Liver (tissue), 9 donors: Measurements from ENCODE around the gene ZP4. TPM values are rescaled to one million over a fixed set of nuclear protein-coding genes. Genes with fewer than 3 reads are reported as not detected.

Experiments used
- DNase-seq: peaks from one replicate; pipeline ENCODE4 v3.0.0-alpha.2; 2017; ENCODE audit warnings: low spot score
- H3K27ac ChIP-seq, 2 donors: one replicate each; pipeline ENCODE4 v1.7.0; 2013; ENCODE audit warnings: inconsistent platforms in 2 of 2, low read length in 2 of 2, control low read depth in 1 of 2, low read depth in 1 of 2, mild to moderate bottlenecking in 1 of 2
- H3K27me3 ChIP-seq, 4 donors: one replicate each; pipeline versions ENCODE4 v1.6.1 to v1.7.0; 2013; ENCODE audit warnings: low read length in 3 of 4, inconsistent platforms in 1 of 4, mild to moderate bottlenecking in 1 of 4, moderate library complexity in 1 of 4; ENCODE audit not compliant: control insufficient read depth in 4 of 4, insufficient read depth in 4 of 4
- H3K36me3 ChIP-seq, 4 donors: one replicate each; pipeline versions ENCODE4 v1.6.1 to v1.7.0; 2013; ENCODE audit warnings: low read length in 3 of 4, mild to moderate bottlenecking in 3 of 4, low read depth in 1 of 4, moderate library complexity in 1 of 4; ENCODE audit not compliant: control insufficient read depth in 4 of 4, insufficient read depth in 3 of 4
- H3K4me1 ChIP-seq, 4 donors: one replicate each; pipeline versions ENCODE4 v1.6.1 to v1.7.0; 2013; ENCODE audit warnings: low read length in 3 of 4, mild to moderate bottlenecking in 3 of 4, moderate library complexity in 1 of 4; ENCODE audit not compliant: control insufficient read depth in 4 of 4, insufficient read depth in 4 of 4
- H3K4me3 ChIP-seq, 3 donors: one replicate each; pipeline versions ENCODE4 v1.6.1 to v1.7.0; 2013; ENCODE audit warnings: low read length in 3 of 3, control low read depth in 1 of 3, low read depth in 1 of 3, mild to moderate bottlenecking in 1 of 3
- H3K9ac ChIP-seq, 2 donors: one replicate each; pipeline ENCODE4 v1.7.0; 2013; ENCODE audit warnings: low read length in 2 of 2, mild to moderate bottlenecking in 2 of 2, moderate library complexity in 2 of 2, control low read depth in 1 of 2, low read depth in 1 of 2
- H3K9me3 ChIP-seq, 4 donors: one replicate each; pipeline versions ENCODE4 v1.6.1 to v1.7.0; 2013; ENCODE audit warnings: low read length in 3 of 4; ENCODE audit not compliant: control insufficient read depth in 4 of 4
- ATF3 ChIP-seq: IDR thresholded peaks from 2 replicates; pipeline ENCODE4 v1.6.1; 2016; ENCODE audit warnings: antibody characterized with exemption
- EGR1 ChIP-seq, 2 donors: IDR thresholded peaks; 2 replicates each; pipeline ENCODE4 v1.6.1; 2016 to 2018; ENCODE audit warnings: antibody characterized with exemption in 2 of 2, low read depth in 2 of 2
- FOXA2 ChIP-seq: IDR thresholded peaks from 2 replicates; pipeline ENCODE4 v1.6.1; 2016; ENCODE audit warnings: antibody characterized with exemption
- GABPA ChIP-seq, 2 donors: IDR thresholded peaks in 1 of 2; conservative IDR thresholded peaks in 1 of 2; 2 replicates each; pipeline ENCODE4 v1.6.1; 2016; ENCODE audit warnings: antibody characterized with exemption in 2 of 2, mild to moderate bottlenecking in 1 of 2, moderate library complexity in 1 of 2
- HNF4A ChIP-seq, 2 donors: conservative IDR thresholded peaks; 2 replicates each; pipeline ENCODE4 v1.6.1; 2016; ENCODE audit warnings: antibody characterized with exemption in 2 of 2, mild to moderate bottlenecking in 2 of 2
- HNF4G ChIP-seq: IDR thresholded peaks from 2 replicates; pipeline ENCODE4 v1.6.1; 2016; ENCODE audit warnings: antibody characterized with exemption
- JUND ChIP-seq, 2 donors: IDR thresholded peaks; 2 replicates each; pipeline ENCODE4 v1.6.1; 2016; ENCODE audit warnings: antibody characterized with exemption in 2 of 2
- MAX ChIP-seq: IDR thresholded peaks from 2 replicates; pipeline ENCODE4 v1.6.1; 2016; ENCODE audit warnings: antibody characterized with exemption
- NR2F2 ChIP-seq: IDR thresholded peaks from 2 replicates; pipeline ENCODE4 v1.6.1; 2016; ENCODE audit warnings: antibody characterized with exemption
- RAD21 ChIP-seq, 2 donors: IDR thresholded peaks; 2 replicates each; pipeline ENCODE4 v1.6.1; 2016; ENCODE audit warnings: antibody characterized with exemption in 2 of 2, mild to moderate bottlenecking in 2 of 2
- RXRA ChIP-seq, 2 donors: IDR thresholded peaks; 2 replicates each; pipeline ENCODE4 v1.6.1; 2017 to 2018; ENCODE audit warnings: antibody characterized with exemption in 2 of 2, mild to moderate bottlenecking in 1 of 2
- SP1 ChIP-seq: IDR thresholded peaks from 2 replicates; pipeline ENCODE4 v1.6.1; 2018; ENCODE audit warnings: antibody characterized with exemption, mild to moderate bottlenecking
- TAF1 ChIP-seq: conservative IDR thresholded peaks from 2 replicates; pipeline ENCODE4 v1.6.1; 2016; ENCODE audit warnings: antibody characterized with exemption, mild to moderate bottlenecking
- YY1 ChIP-seq: IDR thresholded peaks from 2 replicates; pipeline ENCODE4 v1.6.1; 2016; ENCODE audit warnings: antibody characterized with exemption, mild to moderate bottlenecking
- ZBTB33 ChIP-seq: IDR thresholded peaks from 2 replicates; pipeline ENCODE4 v1.6.1; 2016; ENCODE audit warnings: antibody characterized with exemption
- WGBS: extraction: QIAGEN DNeasy Blood & Tissue Kit; methylation state at CpG from one replicate; pipeline ENCODE4 v1.1.7; 2013; 5-methylcytosine and 5-hydroxymethylcytosine counted together
- polyA plus RNA-seq, 2 donors: library from polyadenylated mRNA; stranded (reverse) in 1 of 2; unstranded in 1 of 2; fragments of 200-250 nt in 1 of 2; fragments of >200 nt in 1 of 2; fragmentation: Nextera tagmentation in 1 of 2; extraction: Ambion mirVana in 1 of 2; gene quantifications; one replicate each; pipeline versions ENCODE4 v1.2.1 to v1.2.3, GENCODE V29; 2013 to 2015
- total RNA-seq, 2 donors: library from RNA; depleted of rRNA; stranded (reverse); fragments of >200 nt; gene quantifications; one replicate each; pipeline ENCODE4 v1.2.3, GENCODE V29; 2014
- TF ChIP-seq, protein P1 (sequence below): fragments of 150-350 bp; IDR thresholded peaks from 2 replicates; pipeline ENCODE4 v1.5.1; 2017; ENCODE audit warnings: improper control_type of control experiment, low read depth, low read length; ENCODE audit not compliant: missing input control
- donor health status: healthy.
- donor health status: healthy.
- donor health status: healthy.
- donor health status: healthy.
- donor health status: healthy.

Gene ZP4
- total and polyA plus RNA-seq, 4 donors: not detected

GRCh38 chr1:237938553-237938952 is 47.8 kb upstream of the ZP4 start:
- 58% methylated on average over 8 of the region's 8 CpGs for WGBS
- Histone ChIP-seq H3K27ac (no peak overlapping the region), H3K9ac (no peak overlapping the region), H3K4me1 (no peaks in the 10 kb centered on the region), H3K9me3 (no peaks in the 10 kb centered on the region), H3K4me3 (no peak overlapping the region), H3K27me3 (no peaks in the 10 kb centered on the region), H3K36me3 (no peaks in the 10 kb centered on the region)
- TF ChIP-seq HNF4G (no peak), YY1 (no peak)
- TF ChIP-seq, protein P1, sequence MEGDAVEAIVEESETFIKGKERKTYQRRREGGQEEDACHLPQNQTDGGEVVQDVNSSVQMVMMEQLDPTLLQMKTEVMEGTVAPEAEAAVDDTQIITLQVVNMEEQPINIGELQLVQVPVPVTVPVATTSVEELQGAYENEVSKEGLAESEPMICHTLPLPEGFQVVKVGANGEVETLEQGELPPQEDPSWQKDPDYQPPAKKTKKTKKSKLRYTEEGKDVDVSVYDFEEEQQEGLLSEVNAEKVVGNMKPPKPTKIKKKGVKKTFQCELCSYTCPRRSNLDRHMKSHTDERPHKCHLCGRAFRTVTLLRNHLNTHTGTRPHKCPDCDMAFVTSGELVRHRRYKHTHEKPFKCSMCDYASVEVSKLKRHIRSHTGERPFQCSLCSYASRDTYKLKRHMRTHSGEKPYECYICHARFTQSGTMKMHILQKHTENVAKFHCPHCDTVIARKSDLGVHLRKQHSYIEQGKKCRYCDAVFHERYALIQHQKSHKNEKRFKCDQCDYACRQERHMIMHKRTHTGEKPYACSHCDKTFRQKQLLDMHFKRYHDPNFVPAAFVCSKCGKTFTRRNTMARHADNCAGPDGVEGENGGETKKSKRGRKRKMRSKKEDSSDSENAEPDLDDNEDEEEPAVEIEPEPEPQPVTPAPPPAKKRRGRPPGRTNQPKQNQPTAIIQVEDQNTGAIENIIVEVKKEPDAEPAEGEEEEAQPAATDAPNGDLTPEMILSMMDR: no peak
- no peak for DNase-seq

DNA sequence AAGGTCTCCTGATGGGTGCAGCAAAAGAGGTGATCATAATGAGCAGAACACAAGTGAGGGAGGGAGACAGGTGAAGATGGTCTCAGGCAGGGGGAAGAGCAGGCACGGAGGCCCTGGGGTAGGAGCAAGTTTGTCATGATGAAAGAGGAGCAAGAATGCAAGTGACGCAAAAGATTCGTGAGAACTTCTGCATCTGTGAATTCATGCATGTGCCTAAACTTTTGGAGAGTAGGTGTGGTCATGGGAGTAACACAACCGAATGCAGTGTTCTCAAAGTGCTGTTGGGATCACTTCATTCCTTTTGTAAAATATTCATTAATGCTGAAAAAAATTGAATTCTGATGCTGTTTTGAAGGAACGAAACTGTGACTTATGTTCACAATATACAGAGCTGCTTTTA is 47.3 kb upstream of the ZP4 start:
- 84% methylated on average over 5 of the region's 5 CpGs for WGBS
- Histone ChIP-seq H3K9ac (no peak overlapping the region), H3K27me3 (no peaks in the 10 kb centered on the region), H3K9me3 (no peaks in the 10 kb centered on the region), H3K4me3 (no peak overlapping the region), H3K27ac (no peak overlapping the region), H3K36me3 (no peaks in the 10 kb centered on the region), H3K4me1 (no peaks in the 10 kb centered on the region)
- DNase-seq: no peak
- TF ChIP-seq RAD21 (IDR thresholded peaks at IDR 0.05): no peak
- no peak for TF ChIP-seq SP1
- TF ChIP-seq RXRA (IDR thresholded peaks at IDR 0.05): no peak
- TF ChIP-seq, protein P1: no peak
- TF ChIP-seq TAF1: no peak
- no peak for TF ChIP-seq GABPA (IDR thresholded peaks at IDR 0.05 in 1 of 2, conservative IDR thresholded peaks at IDR 0.05 in 1 of 2)
- TF ChIP-seq EGR1 (IDR thresholded peaks at IDR 0.05; ENCODE audit: low read depth in 2 of 2): no peak
- no peak for TF ChIP-seq MAX

DNA sequence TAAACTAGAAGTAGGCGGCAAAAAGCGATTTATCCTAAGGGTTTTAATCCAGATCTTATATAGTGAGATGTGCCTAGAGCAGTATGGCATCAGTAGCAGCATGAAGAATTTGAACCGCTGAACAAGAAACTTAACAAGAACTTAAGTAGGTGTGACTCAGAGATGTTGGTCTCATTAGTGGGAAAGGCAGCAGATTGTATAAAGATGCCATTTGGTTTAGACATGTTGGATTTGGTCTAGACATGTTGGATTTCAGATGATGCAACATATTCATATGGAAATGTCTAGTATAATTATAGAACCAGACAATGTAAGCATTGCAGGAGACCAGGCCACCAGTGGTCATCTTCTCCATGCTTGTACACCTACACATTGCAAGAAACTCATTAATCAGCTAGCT is 42.1 kb upstream of the ZP4 start:
- H3K9ac ChIP-seq: no peak overlapping the region
- WGBS: 96% methylated on average over 3 of the region's 3 CpGs
- no peaks in the 10 kb centered on the region for H3K36me3 ChIP-seq
- H3K9me3 ChIP-seq: no peaks in the 10 kb centered on the region
- no peak overlapping the region for H3K4me3 ChIP-seq
- no peaks in the 10 kb centered on the region for H3K4me1 ChIP-seq
- peaks cover 0 to 6% (median 0%) of the 10 kb centered on the region in 4 donors for H3K27me3 ChIP-seq
- H3K27ac ChIP-seq: no peak overlapping the region
- DNase-seq: no peak
- TF ChIP-seq RAD21 (IDR thresholded peaks at IDR 0.05): no peak
- TF ChIP-seq MAX: no peak
- TF ChIP-seq TAF1: no peak
- no peak for TF ChIP-seq ATF3
- TF ChIP-seq SP1: no peak
- TF ChIP-seq, protein P1: no peak
- no peak for TF ChIP-seq HNF4G
- TF ChIP-seq NR2F2: no peak
- TF ChIP-seq JUND (IDR thresholded peaks at IDR 0.05): no peak
- TF ChIP-seq RXRA (IDR thresholded peaks at IDR 0.05): no peak
- TF ChIP-seq EGR1 (IDR thresholded peaks at IDR 0.05; ENCODE audit: low read depth in 2 of 2): no peak
- no peak for TF ChIP-seq FOXA2
- no peak for TF ChIP-seq HNF4A (conservative IDR thresholded peaks at IDR 0.05)
- TF ChIP-seq ZBTB33: no peak
